Chondrocyte (in vitro differentiated cells): ENCODE data around the gene ZBTB5. TPM values are rescaled to one million over a fixed set of nuclear protein-coding genes. Genes with fewer than 3 reads are reported as not detected.

ENCODE experiments used
- DNase-seq: peaks from one replicate; pipeline ENCODE4 v3.0.0; 2021; ENCODE audit warnings: mixed read lengths, low spot score
- H3K27ac Mint-ChIP-seq: one replicate; pipeline ENCODE4 v1.8.0; 2021; ENCODE audit warnings: mild to moderate bottlenecking, moderate library complexity, mixed read lengths; ENCODE audit not compliant: unreplicated experiment
- H3K27me3 Mint-ChIP-seq: 2 replicates; pipeline ENCODE4 v1.8.0; 2021; ENCODE audit warnings: low read depth, mixed read lengths
- H3K36me3 Mint-ChIP-seq: 2 replicates; pipeline ENCODE4 v1.8.0; 2021; ENCODE audit warnings: low read depth, mixed read lengths
- H3K4me1 Mint-ChIP-seq: 2 replicates; pipeline ENCODE4 v1.8.0; 2021; ENCODE audit warnings: low read depth, mild to moderate bottlenecking, mixed read lengths
- H3K4me3 Mint-ChIP-seq: one replicate; pipeline ENCODE4 v1.8.0; 2021; ENCODE audit warnings: mild to moderate bottlenecking, moderate library complexity, mixed read lengths; ENCODE audit not compliant: unreplicated experiment
- H3K9me3 Mint-ChIP-seq: 2 replicates; pipeline ENCODE4 v1.8.0; 2021; ENCODE audit warnings: low read depth, mixed read lengths
- total RNA-seq: library from RNA; stranded (reverse); gene quantifications from 3 replicates; pipeline ENCODE4 v1.2.1, GENCODE V29; 2021
- TF ChIP-seq, protein P1 (sequence below): fragments of 200-600 bp; sonication (generic); IDR thresholded peaks from 2 replicates; pipeline ENCODE4 v1.5.0; 2021; ENCODE audit warnings: antibody characterized with exemption, mild to moderate bottlenecking, moderate library complexity

ZBTB5 gene
- total RNA-seq, 1 donor from 2014 or later, result 14.5 TPM

DNA sequence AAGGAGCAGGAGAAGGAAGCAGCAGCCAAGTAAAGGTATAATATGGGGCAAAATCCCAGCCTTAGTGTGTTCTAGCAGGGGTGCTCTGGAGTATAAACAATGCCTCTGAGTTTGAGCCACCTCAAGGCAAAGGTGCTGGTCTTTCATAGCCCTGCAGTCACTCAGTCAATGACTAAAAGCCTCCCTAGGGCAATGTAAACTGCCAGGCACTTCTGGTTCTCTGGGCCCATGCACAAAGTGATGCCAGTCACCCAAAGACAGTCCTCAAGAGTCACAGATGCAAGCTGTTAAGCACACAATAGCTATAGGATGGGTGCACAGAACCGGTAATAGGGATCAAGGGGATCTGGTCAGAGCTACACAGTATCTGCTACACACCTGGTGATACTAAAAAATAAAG is 12.6 kb downstream of the ZBTB5 start:
- Mint-ChIP-seq H3K4me1 (peaks cover 33% of the 10 kb centered on the region), H3K4me3 (no peak overlapping the region), H3K27ac (no peak overlapping the region), H3K36me3 (no peaks in the 10 kb centered on the region), H3K9me3 (no peaks in the 10 kb centered on the region), H3K27me3 (no peaks in the 10 kb centered on the region)
- TF ChIP-seq, protein P1, sequence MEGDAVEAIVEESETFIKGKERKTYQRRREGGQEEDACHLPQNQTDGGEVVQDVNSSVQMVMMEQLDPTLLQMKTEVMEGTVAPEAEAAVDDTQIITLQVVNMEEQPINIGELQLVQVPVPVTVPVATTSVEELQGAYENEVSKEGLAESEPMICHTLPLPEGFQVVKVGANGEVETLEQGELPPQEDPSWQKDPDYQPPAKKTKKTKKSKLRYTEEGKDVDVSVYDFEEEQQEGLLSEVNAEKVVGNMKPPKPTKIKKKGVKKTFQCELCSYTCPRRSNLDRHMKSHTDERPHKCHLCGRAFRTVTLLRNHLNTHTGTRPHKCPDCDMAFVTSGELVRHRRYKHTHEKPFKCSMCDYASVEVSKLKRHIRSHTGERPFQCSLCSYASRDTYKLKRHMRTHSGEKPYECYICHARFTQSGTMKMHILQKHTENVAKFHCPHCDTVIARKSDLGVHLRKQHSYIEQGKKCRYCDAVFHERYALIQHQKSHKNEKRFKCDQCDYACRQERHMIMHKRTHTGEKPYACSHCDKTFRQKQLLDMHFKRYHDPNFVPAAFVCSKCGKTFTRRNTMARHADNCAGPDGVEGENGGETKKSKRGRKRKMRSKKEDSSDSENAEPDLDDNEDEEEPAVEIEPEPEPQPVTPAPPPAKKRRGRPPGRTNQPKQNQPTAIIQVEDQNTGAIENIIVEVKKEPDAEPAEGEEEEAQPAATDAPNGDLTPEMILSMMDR, result no peak
- no peak for DNase-seq

DNA sequence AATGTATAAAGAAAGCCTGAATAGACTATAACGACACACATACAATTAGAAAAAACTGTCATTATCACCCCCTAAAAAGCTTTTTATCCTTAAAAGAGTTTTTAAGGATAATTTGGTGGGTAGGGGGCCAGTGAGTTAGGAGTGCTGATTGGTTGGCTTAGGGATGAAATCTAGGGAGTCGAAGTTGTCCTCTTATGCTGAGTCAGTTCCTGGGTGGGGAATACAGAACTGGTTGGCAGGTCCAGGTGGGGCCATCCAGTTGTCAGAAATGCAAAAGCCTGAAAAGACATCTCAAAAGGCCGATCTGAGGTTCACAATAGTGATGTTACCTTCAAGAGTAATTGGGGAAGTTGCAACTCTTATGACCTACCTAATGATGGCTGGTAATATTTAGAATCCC is 13.6 kb downstream of the ZBTB5 start:
- no peak for DNase-seq

DNA sequence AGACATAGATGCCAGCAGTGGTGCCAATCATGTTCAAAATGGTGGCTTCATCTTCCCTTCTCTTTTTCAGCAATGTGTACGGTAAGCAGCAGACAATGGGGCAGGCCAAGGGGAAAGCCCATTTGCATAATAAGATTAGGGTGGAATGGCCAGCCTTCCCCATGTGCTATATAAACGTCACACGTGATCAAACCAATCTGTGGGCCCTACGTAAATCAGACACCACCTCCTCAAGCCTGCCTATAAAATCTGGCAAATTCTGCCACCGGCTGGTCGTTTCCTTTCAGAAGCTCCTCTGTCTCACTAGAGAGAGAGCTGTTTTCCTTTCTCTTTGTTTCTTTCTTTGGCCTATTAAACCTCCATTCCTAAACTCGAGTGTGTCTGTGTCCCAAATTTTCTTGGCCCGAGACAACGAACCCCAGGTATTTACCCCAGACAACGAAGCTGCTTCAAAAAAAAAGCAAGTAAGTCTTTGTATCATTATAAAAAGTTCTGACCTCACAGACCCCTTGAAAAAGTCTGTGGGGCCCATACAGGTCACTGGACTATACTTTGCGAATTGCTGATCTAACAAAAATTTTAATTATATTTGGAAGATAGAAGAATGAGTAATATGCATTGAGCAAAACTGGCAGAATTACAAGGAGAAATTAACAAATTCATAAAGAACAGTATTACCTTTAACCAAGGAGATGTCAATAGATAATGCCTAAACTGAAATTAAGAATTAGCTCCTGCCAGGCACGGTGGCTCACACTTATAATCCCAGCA is 15.2 kb downstream of the ZBTB5 start:
- no peak overlapping the region for H3K27ac Mint-ChIP-seq
- peaks cover 31% of the 10 kb centered on the region for H3K4me1 Mint-ChIP-seq
- H3K9me3 Mint-ChIP-seq, result no peaks in the 10 kb centered on the region
- peaks cover 1% of the 10 kb centered on the region for H3K36me3 Mint-ChIP-seq
- no peak for DNase-seq
- no peaks in the 10 kb centered on the region for H3K27me3 Mint-ChIP-seq
- H3K4me3 Mint-ChIP-seq, result no peak overlapping the region
- TF ChIP-seq, protein P1, result no peak

More for the DNA sequence above, 13.6 kb downstream of the ZBTB5 start:
- TF ChIP-seq, protein P1, result no peak
- H3K27ac Mint-ChIP-seq, result no peak overlapping the region
- H3K4me1 Mint-ChIP-seq, result peaks cover 35% of the 10 kb centered on the region
- H3K9me3 Mint-ChIP-seq, result no peaks in the 10 kb centered on the region
- peaks cover 1% of the 10 kb centered on the region for H3K36me3 Mint-ChIP-seq
- no peak overlapping the region for H3K4me3 Mint-ChIP-seq
- H3K27me3 Mint-ChIP-seq, result no peaks in the 10 kb centered on the region

DNA sequence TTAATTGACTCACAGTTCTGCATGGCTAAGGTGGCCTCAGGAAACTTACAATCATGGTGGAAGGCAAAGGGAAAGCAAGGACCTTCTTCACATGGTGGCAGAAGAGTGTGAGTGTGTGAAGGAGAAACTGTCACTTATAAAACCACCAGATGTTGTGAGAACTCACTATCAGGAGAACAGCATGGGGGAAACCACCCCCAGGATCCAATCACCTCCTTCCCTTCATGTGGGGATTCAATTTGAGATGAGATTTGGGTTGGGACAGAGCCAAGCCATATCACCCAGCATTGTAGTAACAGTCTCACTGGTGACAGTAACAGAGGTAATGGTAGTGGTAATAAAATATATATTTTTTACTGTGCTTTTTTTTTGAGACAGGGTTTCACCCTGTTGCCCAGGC is 18.1 kb downstream of the ZBTB5 start:
- H3K9me3 Mint-ChIP-seq, result no peaks in the 10 kb centered on the region
- H3K4me3 Mint-ChIP-seq, result no peak overlapping the region
- DNase-seq, result no peak
- H3K27me3 Mint-ChIP-seq, result no peaks in the 10 kb centered on the region
- TF ChIP-seq, protein P1, result no peak
- H3K27ac Mint-ChIP-seq, result no peak overlapping the region
- peaks cover 4% of the 10 kb centered on the region for H3K36me3 Mint-ChIP-seq
- H3K4me1 Mint-ChIP-seq, result peaks cover 9% of the 10 kb centered on the region

DNA sequence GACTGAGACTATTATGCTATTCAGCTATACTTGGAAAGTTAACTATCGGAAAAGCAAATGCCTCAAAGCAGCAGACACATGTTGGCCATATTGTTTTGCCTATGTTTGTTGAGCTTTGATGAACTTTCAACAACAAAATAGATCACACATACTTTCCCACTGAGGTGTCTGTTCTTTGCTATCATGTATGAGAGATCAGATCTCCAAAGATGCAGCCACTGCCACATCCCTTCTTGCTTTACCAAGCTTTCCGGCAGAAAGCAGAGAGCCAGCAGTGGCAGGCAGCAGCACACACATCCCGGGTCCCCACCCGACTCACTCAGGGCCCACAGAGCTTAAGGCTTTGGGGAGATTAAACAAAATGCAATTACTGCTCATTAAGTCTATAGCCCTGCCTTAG is 18.8 kb downstream of the ZBTB5 start:
- no peak overlapping the region for H3K27ac Mint-ChIP-seq
- peaks cover 7% of the 10 kb centered on the region for H3K4me1 Mint-ChIP-seq
- peaks cover 11% of the 10 kb centered on the region for H3K36me3 Mint-ChIP-seq
- H3K9me3 Mint-ChIP-seq, result no peaks in the 10 kb centered on the region
- no peak overlapping the region for H3K4me3 Mint-ChIP-seq
- H3K27me3 Mint-ChIP-seq, result no peaks in the 10 kb centered on the region
- DNase-seq, result no peak
- TF ChIP-seq, protein P1, result no peak
